Stomach (tissue), 4 donors: ENCODE results near the gene CASQ1.

Experiments used
- CTCF ChIP-seq, 7 experiments: fragments of 450-650 bp in 4 of 7; fragments of 200-600 bp in 3 of 7; sonication (generic) in 3 of 7; IDR thresholded peaks; one replicate each; pipeline ENCODE4 v1.5.1; 2016 to 2019; ENCODE audit warnings: antibody characterized with exemption in 7 of 7, control low read depth in 2 of 7, mild to moderate bottlenecking in 1 of 7
- EP300 ChIP-seq: sonication (generic); formaldehyde crosslinking; IDR thresholded peaks from one replicate; pipeline ENCODE4 v1.6.1; 2017; ENCODE audit warnings: antibody characterized with exemption
- POLR2A ChIP-seq, 4 donors: fragments of 450-650 bp; IDR thresholded peaks; one replicate each; pipeline ENCODE4 v1.6.1; 2016; ENCODE audit warnings: antibody characterized with exemption in 4 of 4, control low read depth in 2 of 4, mild to moderate bottlenecking in 1 of 4, moderate library complexity in 1 of 4

DNA sequence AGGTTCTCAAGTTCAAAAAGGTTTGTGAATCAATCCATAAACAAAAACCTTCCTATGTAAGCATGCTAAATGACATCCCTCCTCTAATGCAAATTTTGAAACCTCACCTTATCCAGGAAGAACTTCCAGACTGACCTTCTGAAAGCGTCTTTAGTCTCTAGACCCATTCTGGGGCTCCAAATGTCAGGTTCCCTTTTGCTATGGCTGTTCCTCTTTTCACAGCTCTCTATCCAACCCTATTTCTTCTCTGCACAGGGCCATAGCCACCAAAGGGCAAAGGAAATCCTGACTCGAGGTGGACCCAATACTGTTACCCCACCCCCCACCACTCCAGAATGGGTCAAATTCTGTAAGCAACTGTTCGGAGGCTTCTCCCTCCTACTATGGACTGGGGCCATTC, 35.6 kb upstream of the CASQ1 start:
- TF ChIP-seq CTCF (IDR thresholded peaks at IDR 0.05) (no peak), POLR2A (IDR thresholded peaks at IDR 0.05) (no peak), EP300 (no peak)
